Neural cell (in vitro differentiated cells): ENCODE results near the gene ACTG2. TPM values are rescaled to one million over a fixed set of nuclear protein-coding genes. Genes with fewer than 3 reads are reported as not detected.

ENCODE experiments used
- H2AFZ ChIP-seq: fragments of 200-600, 300-800 bp; sonication (generic), shearing (Covaris generic); 2 replicates; pipeline ENCODE4 v1.6.0; 2014; ENCODE audit warnings: low read depth, mild to moderate bottlenecking, antibody characterized with exemption, low read length, moderate library complexity
- H3F3A ChIP-seq: fragments of 200-600 bp; shearing (Covaris generic); 2 replicates; pipeline ENCODE4 v1.6.1; 2016; ENCODE audit warnings: mild to moderate bottlenecking, moderate library complexity, mixed read lengths, antibody characterized with exemption, low read length; ENCODE audit not compliant: insufficient read depth, poor library complexity, severe bottlenecking
- H3K27ac ChIP-seq: fragments of 200-600, 300-800 bp; sonication (generic), shearing (Covaris generic); 2 replicates; pipeline ENCODE4 v1.5.1; 2014; ENCODE audit warnings: mild to moderate bottlenecking, low read length, moderate library complexity
- H3K27me3 ChIP-seq: fragments of 300-800, 200-600 bp; sonication (generic), shearing (Covaris generic); 2 replicates; pipeline ENCODE4 v1.6.0; 2014; ENCODE audit warnings: mild to moderate bottlenecking, low read depth, low read length, moderate library complexity; ENCODE audit not compliant: insufficient read depth
- H3K36me3 ChIP-seq: fragments of 300-800, 200-600 bp; sonication (generic), shearing (Covaris generic); 2 replicates; pipeline ENCODE4 v1.5.1; 2014; ENCODE audit warnings: mild to moderate bottlenecking, antibody characterized with exemption, low read length, moderate library complexity; ENCODE audit not compliant: insufficient read depth
- H3K4me2 ChIP-seq: fragments of 300-800, 200-600 bp; sonication (generic), shearing (Covaris generic); 2 replicates; pipeline ENCODE4 v1.6.0; 2014; ENCODE audit warnings: mild to moderate bottlenecking, low read length
- H3K4me3 ChIP-seq: fragments of 300-800, 200-600 bp; sonication (generic), shearing (Covaris generic); 2 replicates; pipeline ENCODE4 v1.5.1; 2014; ENCODE audit warnings: mild to moderate bottlenecking, low read length, moderate library complexity
- H3K79me2 ChIP-seq: fragments of 200-600 bp; shearing (Covaris generic); replicated peaks from 2 replicates; pipeline ENCODE4 v1.6.0; 2014; ENCODE audit warnings: mild to moderate bottlenecking, low read length, moderate library complexity; ENCODE audit not compliant: insufficient read depth
- H3K9ac ChIP-seq: fragments of 300-800, 200-600 bp; sonication (generic), shearing (Covaris generic); 2 replicates; pipeline ENCODE4 v1.6.1; 2016; ENCODE audit warnings: mild to moderate bottlenecking, low read length, mixed read lengths
- H3K9me2 ChIP-seq: fragments of 200-600 bp; shearing (Covaris generic); 2 replicates; pipeline ENCODE4 v1.6.1; 2016; ENCODE audit warnings: mild to moderate bottlenecking, low read length, mixed read lengths; ENCODE audit not compliant: insufficient read depth
- H3K9me3 ChIP-seq: fragments of 200-600, 300-800 bp; sonication (generic), shearing (Covaris generic); 2 replicates; pipeline ENCODE4 v1.6.1; 2016; ENCODE audit warnings: mild to moderate bottlenecking, mixed run types, low read length, moderate library complexity, mixed read lengths
- H4K20me1 ChIP-seq: fragments of 200-600 bp; shearing (Covaris generic); 2 replicates; pipeline ENCODE4 v1.6.1; 2016; ENCODE audit warnings: mild to moderate bottlenecking, mixed run types; ENCODE audit not compliant: insufficient read depth
- CTCF ChIP-seq: fragments of 450-650 bp; IDR thresholded peaks from 2 replicates; pipeline ENCODE4 v1.5.1; 2014; ENCODE audit warnings: antibody characterized with exemption, mild to moderate bottlenecking, moderate library complexity; ENCODE audit not compliant: poor library complexity, severe bottlenecking
- EP300 ChIP-seq: fragments of 450-650 bp; conservative IDR thresholded peaks from 2 replicates; pipeline ENCODE4 v1.6.1; 2014; ENCODE audit warnings: antibody characterized with exemption, mild to moderate bottlenecking, moderate library complexity; ENCODE audit not compliant: poor library complexity, severe bottlenecking
- EZH2 ChIP-seq: fragments of 200-600, 300-800 bp; shearing (Covaris generic), sonication (generic); IDR thresholded peaks from 2 replicates; pipeline ENCODE4 v1.6.1; 2014; ENCODE audit warnings: antibody characterized with exemption, low read length, borderline replicate concordance, mild to moderate bottlenecking; ENCODE audit not compliant: insufficient read depth, poor library complexity, severe bottlenecking
- MXI1 ChIP-seq: fragments of 450-650 bp; conservative IDR thresholded peaks from 2 replicates; pipeline ENCODE4 v1.6.1; 2014; ENCODE audit warnings: antibody characterized with exemption, mild to moderate bottlenecking; ENCODE audit not compliant: poor library complexity, severe bottlenecking
- POLR2AphosphoS5 ChIP-seq: IDR thresholded peaks from 2 replicates; pipeline ENCODE4 v1.6.1; 2012
- RAD21 ChIP-seq: fragments of 450-650 bp; conservative IDR thresholded peaks from 2 replicates; pipeline ENCODE4 v1.6.1; 2014; ENCODE audit warnings: antibody characterized with exemption, mild to moderate bottlenecking, moderate library complexity
- REST ChIP-seq: IDR thresholded peaks from 2 replicates; pipeline ENCODE4 v1.6.1; 2012; ENCODE audit warnings: borderline replicate concordance
- SMC3 ChIP-seq: fragments of 450-650 bp; conservative IDR thresholded peaks from 2 replicates; pipeline ENCODE4 v1.6.1; 2014; ENCODE audit warnings: antibody characterized with exemption, mild to moderate bottlenecking, moderate library complexity; ENCODE audit not compliant: poor library complexity
- TAF1 ChIP-seq: IDR thresholded peaks from 2 replicates; pipeline ENCODE4 v1.6.1; 2012; ENCODE audit warnings: low read depth
- polyA plus RNA-seq: library from polyadenylated mRNA; depleted of rRNA; stranded (reverse); fragments of >200 nt; gene quantifications from 2 replicates; pipeline ENCODE4 v1.2.3, GENCODE V29; 2014

Gene ACTG2
- polyA plus RNA-seq, 1 donor from 2014 or later: 0.67 TPM

GRCh38 chr2:73968357-73968937 is 75.6 kb downstream of the ACTG2 start:
- H3K9ac ChIP-seq: no peak overlapping the region
- no peaks in the 10 kb centered on the region for H3F3A ChIP-seq
- H3K27me3 ChIP-seq: no peaks in the 10 kb centered on the region
- TF ChIP-seq POLR2AphosphoS5: no peak
- TF ChIP-seq EZH2: no peak
- TF ChIP-seq SMC3: no peak
- no peak for TF ChIP-seq RAD21
- no peak for TF ChIP-seq REST
- TF ChIP-seq EP300: no peak
- TF ChIP-seq MXI1: no peak
- no peak for TF ChIP-seq CTCF
- TF ChIP-seq TAF1: no peak
- no peak overlapping the region for H3K4me3 ChIP-seq
- H3K9me2 ChIP-seq: no peaks in the 10 kb centered on the region
- no peak overlapping the region for H3K27ac ChIP-seq
- H3K36me3 ChIP-seq: no peaks in the 10 kb centered on the region
- no peaks in the 10 kb centered on the region for H4K20me1 ChIP-seq
- no peak overlapping the region for H2AFZ ChIP-seq
- H3K9me3 ChIP-seq: no peaks in the 10 kb centered on the region
- no peak overlapping the region for H3K4me2 ChIP-seq
- no peaks in the 10 kb centered on the region for H3K79me2 ChIP-seq

- no peak overlapping the region for H3K4me2 ChIP-seq
- no peak overlapping the region for H3K27ac ChIP-seq
- no peak for TF ChIP-seq RAD21
- no peak for TF ChIP-seq TAF1
- TF ChIP-seq CTCF: no peak
- TF ChIP-seq POLR2AphosphoS5: no peak
- no peak for TF ChIP-seq MXI1
- no peak for TF ChIP-seq SMC3
- no peak for TF ChIP-seq EP300
- TF ChIP-seq EZH2: no peak
- TF ChIP-seq REST: no peak
- no peaks in the 10 kb centered on the region for H3K9me3 ChIP-seq
- no peaks in the 10 kb centered on the region for H3K27me3 ChIP-seq
- H2AFZ ChIP-seq: no peak overlapping the region
- no peaks in the 10 kb centered on the region for H3K9me2 ChIP-seq
- H3K4me3 ChIP-seq: no peak overlapping the region
- no peaks in the 10 kb centered on the region for H3K79me2 ChIP-seq
- no peaks in the 10 kb centered on the region for H3K36me3 ChIP-seq
- no peaks in the 10 kb centered on the region for H3F3A ChIP-seq
- no peaks in the 10 kb centered on the region for H4K20me1 ChIP-seq
- H3K9ac ChIP-seq: no peak overlapping the region
These were observed 76.5 kb downstream of the ACTG2 start for GRCh38 chr2:73969356-73969755.
